Heart left ventricle (tissue), 16 donors: ENCODE data around the gene PRRT2. TPM values are rescaled to one million over a fixed set of nuclear protein-coding genes. Genes with fewer than 3 reads are reported as not detected.
"Not testable (repeated sequence)": the region's sequence is repeated elsewhere in the genome, so short reads cannot be mapped to it uniquely, and the experiment has no call there.

Experiments used
- ATAC-seq, 4 donors: fragments of 200-7000 bp; cut with Tn5 transposase; one replicate each; pipeline ENCODE4 v1.9.1; 2020 to 2022; ENCODE audit warnings: moderate library complexity in 4 of 4, mild to moderate bottlenecking in 3 of 4, moderate number of reproducible peaks in 1 of 4
- DNase-seq, 5 donors: peaks; one replicate each; pipeline ENCODE4 v3.0.0-alpha.2; 2020
- H3K27ac ChIP-seq, 12 donors: fragments of 200-600 bp; sonication (generic) in 4 of 12; one replicate each; pipeline versions ENCODE4 v1.5.0 to v1.8.0; 2016 to 2022; ENCODE audit warnings: mild to moderate bottlenecking in 2 of 12
- H3K27me3 ChIP-seq, 9 donors: fragments of 200-600 bp; sonication (generic) in 2 of 9; one replicate each; pipeline versions ENCODE4 v1.5.1 to v1.8.0; 2016 to 2022; ENCODE audit warnings: mild to moderate bottlenecking in 3 of 9
- H3K36me3 ChIP-seq, 9 donors: fragments of 200-600 bp; sonication (generic) in 2 of 9; one replicate each; pipeline versions ENCODE4 v1.5.0 to v1.8.0; 2018 to 2022; ENCODE audit warnings: mild to moderate bottlenecking in 2 of 9
- H3K4me1 ChIP-seq, 12 donors: fragments of 200-600 bp; sonication (generic) in 4 of 12; one replicate each; pipeline versions ENCODE4 v1.5.0 to v1.8.0; 2016 to 2022; ENCODE audit warnings: mild to moderate bottlenecking in 3 of 12
- H3K4me3 ChIP-seq, 12 donors: fragments of 200-600 bp; sonication (generic) in 4 of 12; one replicate each; pipeline versions ENCODE4 v1.5.0 to v1.8.0; 2017 to 2022; ENCODE audit warnings: mild to moderate bottlenecking in 9 of 12, moderate library complexity in 4 of 12
- H3K9me3 ChIP-seq, 12 donors: fragments of 200-600 bp; sonication (generic) in 4 of 12; one replicate each; pipeline versions ENCODE4 v1.5.0 to v1.8.0; 2016 to 2022; ENCODE audit warnings: mild to moderate bottlenecking in 1 of 12
- CTCF ChIP-seq, 12 donors: fragments of 200-600 bp; sonication (generic) in 4 of 12; IDR thresholded peaks; one replicate each; pipeline versions ENCODE4 v1.5.0 to v1.8.0; 2018 to 2022; ENCODE audit warnings: antibody characterized with exemption in 12 of 12, mild to moderate bottlenecking in 5 of 12
- POLR2A ChIP-seq, 2 donors: fragments of 450-650 bp; IDR thresholded peaks; one replicate each; pipeline ENCODE4 v1.6.1; 2017; ENCODE audit warnings: antibody characterized with exemption in 2 of 2, mild to moderate bottlenecking in 2 of 2, moderate library complexity in 2 of 2
- WGBS, 4 donors: extraction: QIAGEN DNeasy Blood & Tissue Kit in 2 of 4; methylation state at CpG; one replicate each; pipeline versions ENCODE4 v1.1.5 to v1.1.7; 2013 to 2018; 5-methylcytosine and 5-hydroxymethylcytosine counted together
- intact Hi-C, 10 donors: fragments of 100-400 bp; cut with DNase I; formaldehyde crosslinking; loops; one replicate each; pipeline versions ENCODE4 v1.11.1 to v1.14.2; 2022
- polyA plus RNA-seq, 2 donors: library from polyadenylated mRNA; stranded (reverse); fragments of 200-250 nt; gene quantifications; one replicate each; pipeline ENCODE4 v1.2.3, GENCODE V29; 2013
- total RNA-seq, 9 donors: library from RNA; depleted of rRNA in 2 of 9; stranded (reverse); fragments of >200 nt in 2 of 9; fragmentation: NEBNext Ultra II Directional in 3 of 9; extraction: Animal tissue kit (Norgen Biotek cat#: 25700) in 3 of 9; gene quantifications; one replicate each; pipeline versions ENCODE4 v1.1.0 to v1.2.4, GENCODE V29; 2016 to 2023
- donor health status: ischemic (EF 13 %, LVEDD 7.1; RV severe dilation, severe dysfunction).
- donor health status: healthy with polysubstance abuse.
- donor health status: DM: no; HTN: yes; CAD: no.
- donor health status: DM: no; HTN: no; CAD: no.
- donor health status: ischemic (EF 25% LVEDD 6.9; RV normal size, moderate dysfunction).
- donor health status: ischemic (EF 25% LVEDD 5.7; RV mildly dilated, moderate dysfunction).
- donor health status: healthy.
- donor health status: DM: yes; HTN: yes; CAD: no.
- donor health status: ischemic (EF 35%, LVEDD 5.7; RV mildly dilated, moderate dysfunction).
- donor health status: nonischemic (EF 11% LVEDD 7.7; RV severe dilation, severe dysfunction).
- donor health status: DM: yes; HTN: yes; CAD: no.
- donor health status: PGD.
- donor health status: ischemic (EF 29% LVEDD 5.4; RV normal size, mild dysfunction).
- donor health status: nonischemic (EF 23%, LVEDD 6.1; RV moderate dilation, normal function).

The PRRT2 gene
- total and polyA plus RNA-seq, 11 donors = 0.24 to 3.2 (median 1.3) TPM; not detected in 1

- Histone ChIP-seq H3K27me3 (no peaks in the 10 kb centered on the region), H3K4me3 (no peak overlapping the region), H3K36me3 (peaks cover 0 to 34% (median 9%) of the 10 kb centered on the region in 9 donors), H3K9me3 (no peaks in the 10 kb centered on the region), H3K27ac (peak overlapping the region in 11 of 12 donors; percentile 59 to 91 (median 77)), H3K4me1 (peaks cover 0 to 70% (median 47%) of the 10 kb centered on the region in 12 donors)
- DNase-seq (no peak), ATAC-seq (no peak)
- intact Hi-C loops = no loop called here
- WGBS, 4 donors = 85 to 97% (median 90%) methylated on average over 5 to 8 of the region's 8 CpGs
- no peak for TF ChIP-seq CTCF (IDR thresholded peaks at IDR 0.05)
- no peak for TF ChIP-seq POLR2A (IDR thresholded peaks at IDR 0.05)
These were observed 14.3 kb downstream of the PRRT2 start for GRCh38 chr16:29826342-29826695.

GRCh38 chr16:29830774-29831173 lies 18.8 kb downstream of the PRRT2 start:
- WGBS, 4 donors = 92 to 97% (median 95%) methylated on average over 10 to 11 of the region's 11 CpGs
- peaks cover 0 to 74% (median 51%) of the 10 kb centered on the region in 9 donors for H3K36me3 ChIP-seq
- TF ChIP-seq POLR2A (IDR thresholded peaks at IDR 0.05) (no peak), CTCF (IDR thresholded peaks at IDR 0.05) (no peak)
- no peaks in the 10 kb centered on the region for H3K9me3 ChIP-seq
- H3K4me1 ChIP-seq = peaks cover 0 to 26% (median 8%) of the 10 kb centered on the region in 12 donors
- no peaks in the 10 kb centered on the region for H3K27me3 ChIP-seq
- no peak overlapping the region for H3K27ac ChIP-seq
- H3K4me3 ChIP-seq = no peak overlapping the region
- DNase-seq (no peak), ATAC-seq (no peak)
- intact Hi-C loops = no loop called here

- intact Hi-C loops = no loop called here
- Histone ChIP-seq H3K9me3 (no peaks in the 10 kb centered on the region), H3K4me3 (no peak overlapping the region), H3K27me3 (no peaks in the 10 kb centered on the region), H3K27ac (no peak overlapping the region), H3K4me1 (peaks cover 0 to 18% (median 4%) of the 10 kb centered on the region in 12 donors), H3K36me3 (peaks cover 0 to 76% (median 58%) of the 10 kb centered on the region in 9 donors)
- DNase-seq (peak in 3 of 5 donors; percentile 38 to 75 (median 74)), ATAC-seq (peak; percentile 61 to 92 (median 80))
- 43 to 63% (median 54%) methylated on average over 2 of the region's 2 CpGs for WGBS, 4 donors
- TF ChIP-seq CTCF (IDR thresholded peaks at IDR 0.05) (no peak), POLR2A (IDR thresholded peaks at IDR 0.05) (no peak)
These were observed 19.5 kb downstream of the PRRT2 start for GRCh38 chr16:29831490-29831889.

- H3K27me3 ChIP-seq, H3K4me1 ChIP-seq, ATAC-seq, DNase-seq, H3K4me3 ChIP-seq, intact Hi-C loops, H3K27ac ChIP-seq, H3K9me3 ChIP-seq: not testable (repeated sequence)
- 96 to 98% (median 97%) methylated on average over 4 of the region's 4 CpGs for WGBS, 4 donors
- peaks cover 0 to 85% (median 76%) of the 10 kb centered on the region in 9 donors for H3K36me3 ChIP-seq
These were observed 21.2 kb downstream of the PRRT2 start for GRCh38 chr16:29833219-29833618.

GRCh38 chr16:29834079-29834478 lies 22.1 kb downstream of the PRRT2 start:
- H3K4me3 ChIP-seq = no peak overlapping the region
- H3K27me3 ChIP-seq = no peaks in the 10 kb centered on the region
- TF ChIP-seq POLR2A (IDR thresholded peaks at IDR 0.05) (no peak), CTCF (IDR thresholded peaks at IDR 0.05) (no peak)
- 95 to 98% (median 96%) methylated on average over 5 of the region's 5 CpGs for WGBS, 4 donors
- ATAC-seq = no peak
- peaks cover 0 to 94% (median 83%) of the 10 kb centered on the region in 9 donors for H3K36me3 ChIP-seq
- no peak overlapping the region for H3K27ac ChIP-seq
- H3K4me1 ChIP-seq = peaks cover 0 to 6% (median 0%) of the 10 kb centered on the region in 12 donors
- DNase-seq = no peak
- intact Hi-C loops = no loop called here
- no peaks in the 10 kb centered on the region for H3K9me3 ChIP-seq
